Measurements from ENCODE around the gene RIMS4.

Gene RIMS4

DNA sequence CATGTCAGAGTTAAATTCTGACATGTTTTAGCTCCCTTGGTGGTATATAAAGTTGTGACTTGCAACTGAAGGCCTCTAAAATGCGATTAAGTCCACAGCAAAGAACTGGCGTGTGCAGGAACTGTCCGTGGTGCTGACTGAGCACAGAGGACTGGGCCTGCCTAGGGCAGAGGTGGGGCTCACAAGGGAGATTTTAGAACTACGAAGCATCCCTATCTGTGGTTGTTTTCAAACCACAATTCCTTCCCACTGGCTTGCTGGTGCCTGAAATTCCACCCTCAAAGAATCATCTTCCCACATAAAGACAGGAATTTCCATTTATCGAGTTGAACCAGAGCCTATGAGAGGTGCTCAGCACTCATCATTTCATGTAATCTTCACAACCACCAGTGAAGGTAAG, 30.1 kb downstream of the RIMS4 start:
- Histone ChIP-seq H3K4me1 (ENCODE audit: low read length) (no peaks in the 10 kb centered on the region), H4K20me1 (ENCODE audit: insufficient read depth, low read length) (peaks cover 16% of the 10 kb centered on the region), H3K4me2 (ENCODE audit: low read length) (no peak overlapping the region), H3K36me3 (replicated peaks; ENCODE audit: low read depth, low read length) (no peaks in the 10 kb centered on the region), H3K27ac (ENCODE audit: low read length) (no peak overlapping the region), H3K9me3 (ENCODE audit: insufficient read depth, low read length) (no peaks in the 10 kb centered on the region), H3K4me3 (ENCODE audit: low read length) (no peak overlapping the region), H2AFZ (ENCODE audit: low read depth, low read length) (no peak overlapping the region), H3K27me3 (ENCODE audit: low read depth, low read length) (peaks cover 43% of the 10 kb centered on the region; the same call in 1 of the 2 replicates), H3K79me2 (ENCODE audit: low read length) (no peaks in the 10 kb centered on the region), H3K9ac (ENCODE audit: low read length) (no peak overlapping the region)
- TF ChIP-seq, protein P1, sequence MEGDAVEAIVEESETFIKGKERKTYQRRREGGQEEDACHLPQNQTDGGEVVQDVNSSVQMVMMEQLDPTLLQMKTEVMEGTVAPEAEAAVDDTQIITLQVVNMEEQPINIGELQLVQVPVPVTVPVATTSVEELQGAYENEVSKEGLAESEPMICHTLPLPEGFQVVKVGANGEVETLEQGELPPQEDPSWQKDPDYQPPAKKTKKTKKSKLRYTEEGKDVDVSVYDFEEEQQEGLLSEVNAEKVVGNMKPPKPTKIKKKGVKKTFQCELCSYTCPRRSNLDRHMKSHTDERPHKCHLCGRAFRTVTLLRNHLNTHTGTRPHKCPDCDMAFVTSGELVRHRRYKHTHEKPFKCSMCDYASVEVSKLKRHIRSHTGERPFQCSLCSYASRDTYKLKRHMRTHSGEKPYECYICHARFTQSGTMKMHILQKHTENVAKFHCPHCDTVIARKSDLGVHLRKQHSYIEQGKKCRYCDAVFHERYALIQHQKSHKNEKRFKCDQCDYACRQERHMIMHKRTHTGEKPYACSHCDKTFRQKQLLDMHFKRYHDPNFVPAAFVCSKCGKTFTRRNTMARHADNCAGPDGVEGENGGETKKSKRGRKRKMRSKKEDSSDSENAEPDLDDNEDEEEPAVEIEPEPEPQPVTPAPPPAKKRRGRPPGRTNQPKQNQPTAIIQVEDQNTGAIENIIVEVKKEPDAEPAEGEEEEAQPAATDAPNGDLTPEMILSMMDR (IDR thresholded peaks at IDR 0.05; ENCODE audit: low read depth, low read length), result no peak
- no peak for TF ChIP-seq EZH2phosphoT487 (IDR thresholded peaks at IDR 0.05; ENCODE audit: low read depth)

DNA sequence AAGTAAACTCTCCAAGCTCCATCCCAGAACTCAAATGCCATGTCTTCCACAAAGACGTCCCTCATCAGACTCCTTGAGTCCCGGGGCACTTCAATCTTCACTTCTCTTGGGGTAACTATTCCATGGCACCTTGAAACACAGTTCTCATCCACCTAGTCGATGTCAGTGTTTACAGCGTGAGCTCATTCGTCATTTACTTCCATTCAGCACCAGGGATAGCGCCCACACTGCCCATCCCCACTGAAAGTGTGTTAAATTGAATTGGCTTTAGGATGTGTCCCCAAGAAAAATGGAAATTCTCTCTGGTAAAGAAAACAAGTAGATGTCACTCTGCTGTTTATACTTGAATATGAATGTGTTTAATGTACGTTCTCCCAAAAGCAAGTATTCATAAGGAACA, 33.4 kb downstream of the RIMS4 start:
- H2AFZ ChIP-seq (ENCODE audit: low read depth, low read length), result no peak overlapping the region
- H3K4me1 ChIP-seq (ENCODE audit: low read length), result no peaks in the 10 kb centered on the region
- TF ChIP-seq, protein P1 (IDR thresholded peaks at IDR 0.05; ENCODE audit: low read depth, low read length), result no peak
- TF ChIP-seq EZH2phosphoT487 (IDR thresholded peaks at IDR 0.05; ENCODE audit: low read depth), result no peak

DNA sequence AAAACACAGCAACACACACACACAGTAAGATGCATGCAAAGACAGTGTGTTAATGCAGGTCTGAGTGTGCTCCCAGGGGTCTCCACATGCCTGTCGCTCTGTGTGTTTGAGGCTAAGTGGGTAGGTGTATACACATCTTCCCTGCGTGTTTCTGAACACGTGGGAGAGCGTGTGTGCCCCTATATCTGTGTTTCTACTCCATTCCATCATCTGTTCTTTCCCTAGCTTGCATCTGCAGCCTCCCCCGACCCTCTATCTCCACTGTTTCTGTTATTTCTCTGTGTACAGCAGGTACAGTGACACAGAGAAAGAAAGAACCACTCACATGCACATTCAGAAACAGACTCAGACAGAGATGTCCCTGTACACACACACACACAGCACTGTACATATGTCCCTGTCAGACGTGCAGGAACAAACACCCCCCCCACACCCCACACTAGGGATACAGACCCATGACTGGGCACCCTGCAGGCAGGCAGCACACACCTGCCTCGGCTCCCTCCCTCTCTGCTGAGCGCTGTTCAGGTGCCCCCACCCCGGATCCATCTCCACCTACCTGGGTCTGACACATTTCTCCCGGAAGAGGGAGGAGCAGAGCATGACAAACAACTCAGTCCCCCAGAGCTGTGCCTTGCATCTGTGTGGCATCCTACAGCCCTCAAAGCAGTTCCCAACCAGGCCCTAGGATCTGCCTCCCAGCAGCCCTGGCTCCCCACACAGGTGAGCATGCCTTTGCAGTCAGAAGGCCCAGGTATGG, 37.1 kb downstream of the RIMS4 start:
- no peaks in the 10 kb centered on the region for H3K36me3 ChIP-seq (replicated peaks; ENCODE audit: low read depth, low read length)
- H3K9me3 ChIP-seq (ENCODE audit: insufficient read depth, low read length), result no peaks in the 10 kb centered on the region
- 0 out of 2 replicates have a peak, but pooled peaks cover 8% of the 10 kb centered on the region for H4K20me1 ChIP-seq (ENCODE audit: insufficient read depth, low read length)
- no peak overlapping the region for H2AFZ ChIP-seq (ENCODE audit: low read depth, low read length)
- peaks cover 81% of the 10 kb centered on the region for H3K27me3 ChIP-seq (ENCODE audit: low read depth, low read length)
- H3K79me2 ChIP-seq (ENCODE audit: low read length), result no peaks in the 10 kb centered on the region
- TF ChIP-seq, protein P1 (IDR thresholded peaks at IDR 0.05; ENCODE audit: low read depth, low read length), result no peak
- no peak for TF ChIP-seq EZH2phosphoT487 (IDR thresholded peaks at IDR 0.05; ENCODE audit: low read depth)
- no peak overlapping the region for H3K9ac ChIP-seq (ENCODE audit: low read length)
- no peak overlapping the region for H3K27ac ChIP-seq (ENCODE audit: low read length)
- no peak overlapping the region for H3K4me3 ChIP-seq (ENCODE audit: low read length)
- no peaks in the 10 kb centered on the region for H3K4me1 ChIP-seq (ENCODE audit: low read length)
- no peak overlapping the region for H3K4me2 ChIP-seq (ENCODE audit: low read length)

More for the DNA sequence above, 33.4 kb downstream of the RIMS4 start:
- Histone ChIP-seq H3K27me3 (ENCODE audit: low read depth, low read length) (peaks cover 54% of the 10 kb centered on the region), H3K79me2 (ENCODE audit: low read length) (no peaks in the 10 kb centered on the region), H3K9me3 (ENCODE audit: insufficient read depth, low read length) (no peaks in the 10 kb centered on the region), H3K9ac (ENCODE audit: low read length) (no peak overlapping the region), H3K4me2 (ENCODE audit: low read length) (no peak overlapping the region), H3K4me3 (ENCODE audit: low read length) (no peak overlapping the region), H3K36me3 (replicated peaks; ENCODE audit: low read depth, low read length) (no peaks in the 10 kb centered on the region), H4K20me1 (ENCODE audit: insufficient read depth, low read length) (peaks cover 16% of the 10 kb centered on the region), H3K27ac (ENCODE audit: low read length) (no peak overlapping the region)

DNA sequence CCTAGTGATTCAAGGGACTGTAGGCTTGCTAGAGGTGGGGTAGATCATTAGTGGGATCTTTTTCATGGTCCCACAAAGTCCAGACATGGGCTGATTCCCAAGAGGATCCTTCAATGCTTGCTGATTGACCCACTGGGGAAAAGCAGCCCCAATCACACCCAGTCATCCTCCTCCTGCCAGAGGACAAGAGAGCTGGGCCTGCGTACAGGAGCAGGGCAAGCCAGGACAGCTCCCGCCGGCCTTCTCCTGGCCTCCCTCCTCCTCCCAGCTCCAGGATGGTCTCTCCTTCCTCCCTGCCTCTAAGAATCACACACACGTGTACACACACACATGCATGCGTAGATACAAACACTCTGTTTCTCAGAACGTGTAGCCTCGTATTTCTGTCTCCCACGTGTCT, 37.7 kb downstream of the RIMS4 start:
- Histone ChIP-seq H3K4me2 (ENCODE audit: low read length) (no peak overlapping the region), H3K36me3 (replicated peaks; ENCODE audit: low read depth, low read length) (no peaks in the 10 kb centered on the region), H3K27me3 (ENCODE audit: low read depth, low read length) (peaks cover 88% of the 10 kb centered on the region), H3K9ac (ENCODE audit: low read length) (no peak overlapping the region), H3K4me1 (ENCODE audit: low read length) (no peaks in the 10 kb centered on the region), H3K27ac (ENCODE audit: low read length) (no peak overlapping the region), H3K9me3 (ENCODE audit: insufficient read depth, low read length) (no peaks in the 10 kb centered on the region), H3K79me2 (ENCODE audit: low read length) (no peaks in the 10 kb centered on the region), H2AFZ (ENCODE audit: low read depth, low read length) (no peak overlapping the region), H4K20me1 (ENCODE audit: insufficient read depth, low read length) (0 out of 2 replicates have a peak, but pooled peaks cover 8% of the 10 kb centered on the region), H3K4me3 (ENCODE audit: low read length) (no peak overlapping the region)
- TF ChIP-seq, protein P1 (IDR thresholded peaks at IDR 0.05; ENCODE audit: low read depth, low read length), result no peak
- TF ChIP-seq EZH2phosphoT487 (IDR thresholded peaks at IDR 0.05; ENCODE audit: low read depth), result no peak

All from OCI-LY3 (cell line).